Thyroid gland (tissue), 4 donors: Measurements from ENCODE around the gene RASL11B. TPM values are rescaled to one million over a fixed set of nuclear protein-coding genes. Genes with fewer than 3 reads are reported as not detected.
A peak's percentile ranks its signal among the peaks of the same experiment; 100 is the strongest.

Experiments used
- DNase-seq, 2 donors: peaks; one replicate each; pipeline ENCODE4 v3.0.0-alpha.2; 2019
- H3K27ac ChIP-seq, 3 donors: fragments of 200-600 bp; sonication (generic); 1 replicate in 2 of 3; 2 replicates in 1 of 3; pipeline ENCODE4 v1.5.1; 2016 to 2019; ENCODE audit warnings: mild to moderate bottlenecking in 1 of 3, moderate library complexity in 1 of 3
- H3K27me3 ChIP-seq: fragments of 200-600 bp; sonication (generic); one replicate; pipeline ENCODE4 v1.5.1; 2019
- H3K36me3 ChIP-seq, 2 donors: fragments of 200-600 bp; sonication (generic); one replicate each; pipeline ENCODE4 v1.5.1; 2016 to 2019
- H3K4me1 ChIP-seq, 2 donors: fragments of 200-600 bp; sonication (generic); one replicate each; pipeline ENCODE4 v1.5.1; 2017 to 2019
- H3K4me3 ChIP-seq, 3 donors: fragments of 200-600 bp; sonication (generic); replicated peaks in 1 of 3; 1 replicate in 2 of 3; 2 replicates in 1 of 3; pipeline ENCODE4 v1.5.1; 2016; ENCODE audit warnings: mild to moderate bottlenecking in 1 of 3
- H3K9me3 ChIP-seq: fragments of 200-600 bp; sonication (generic); one replicate; pipeline ENCODE4 v1.5.1; 2017
- CTCF ChIP-seq, 6 experiments: fragments of 200-600 bp in 3 of 6; fragments of 450-650 bp in 3 of 6; sonication (generic) in 3 of 6; IDR thresholded peaks; one replicate each; pipeline ENCODE4 v1.5.1; 2016 to 2019; ENCODE audit warnings: antibody characterized with exemption in 6 of 6, mild to moderate bottlenecking in 2 of 6, inconsistent platforms in 1 of 6, moderate library complexity in 1 of 6
- POLR2A ChIP-seq, 2 donors: fragments of 450-650 bp; IDR thresholded peaks; one replicate each; pipeline ENCODE4 v1.6.1; 2017; ENCODE audit warnings: antibody characterized with exemption in 2 of 2, mild to moderate bottlenecking in 2 of 2, moderate library complexity in 1 of 2
- WGBS, 2 donors: methylation state at CpG; one replicate each; pipeline ENCODE4 v1.1.5; 2017; 5-methylcytosine and 5-hydroxymethylcytosine counted together
- intact Hi-C: fragments of 100-400 bp; cut with DNase I; formaldehyde crosslinking; loops from one replicate; pipeline ENCODE4 v1.15.1; 2023
- total RNA-seq, 4 donors: library from RNA; depleted of rRNA; stranded (reverse); fragments of >200 nt; gene quantifications; one replicate each; pipeline ENCODE4 v1.2.3, GENCODE V29; 2016

RASL11B gene
- total RNA-seq, 4 donors from 2014 or later, result 0.45 to 3.6 (median 0.60) TPM

- Histone ChIP-seq H3K9me3 (no peaks in the 10 kb centered on the region), H3K27ac (peak overlapping the region; percentile 54 to 72 (median 66)), H3K4me1 (peaks cover 18 to 45% of the 10 kb centered on the region in 2 donors), H3K27me3 (no peaks in the 10 kb centered on the region), H3K4me3 (no peak overlapping the region), H3K36me3 (no peaks in the 10 kb centered on the region)
- 20 to 22% methylated on average over 8 of the region's 8 CpGs for WGBS, 2 donors
- intact Hi-C loops, result no loop called here
- peak; percentile 84 to 88 for DNase-seq
- TF ChIP-seq POLR2A (IDR thresholded peaks at IDR 0.05), result peak in 1 of 2 donors; percentile 22
- TF ChIP-seq CTCF (IDR thresholded peaks at IDR 0.05), result peak in 3 of 6 experiments; percentile 35 to 54 (median 37)
These were observed 6.0 kb downstream of the RASL11B start for GRCh38 chr4:52868133-52868532.

GRCh38 chr4:52869196-52869595 is 7.1 kb downstream of the RASL11B start:
- TF ChIP-seq CTCF (IDR thresholded peaks at IDR 0.05) (no peak), POLR2A (IDR thresholded peaks at IDR 0.05) (peak in 1 of 2 donors; percentile 9)
- H3K27me3 ChIP-seq, result no peaks in the 10 kb centered on the region
- WGBS, 2 donors, result 57 to 58% methylated on average over 10 to 11 of the region's 12 CpGs
- peak overlapping the region in 2 of 3 donors; percentile 66 to 72 for H3K27ac ChIP-seq
- no peaks in the 10 kb centered on the region for H3K36me3 ChIP-seq
- DNase-seq, result peak; percentile 67 to 78
- no peak overlapping the region for H3K4me3 ChIP-seq
- H3K9me3 ChIP-seq, result no peaks in the 10 kb centered on the region
- peaks cover 29 to 53% of the 10 kb centered on the region in 2 donors for H3K4me1 ChIP-seq
- intact Hi-C loops, result no loop called here

- intact Hi-C loops, result no loop called here
- Histone ChIP-seq H3K36me3 (no peaks in the 10 kb centered on the region), H3K4me3 (no peak overlapping the region), H3K9me3 (no peaks in the 10 kb centered on the region), H3K4me1 (peaks cover 29 to 54% of the 10 kb centered on the region in 2 donors), H3K27me3 (no peaks in the 10 kb centered on the region), H3K27ac (peak overlapping the region in 1 of 3 donors; percentile 72)
- no peak for TF ChIP-seq POLR2A (IDR thresholded peaks at IDR 0.05)
- TF ChIP-seq CTCF (IDR thresholded peaks at IDR 0.05), result no peak
- 80 to 88% methylated on average over 1 of the region's 1 CpG for WGBS, 2 donors
- no peak for DNase-seq
These were observed 7.5 kb downstream of the RASL11B start for GRCh38 chr4:52869656-52870055.

- Histone ChIP-seq H3K27me3 (no peaks in the 10 kb centered on the region), H3K36me3 (no peaks in the 10 kb centered on the region), H3K4me1 (peaks cover 29 to 48% of the 10 kb centered on the region in 2 donors), H3K4me3 (no peak overlapping the region), H3K27ac (peak overlapping the region in 1 of 3 donors; percentile 11), H3K9me3 (no peaks in the 10 kb centered on the region)
- DNase-seq, result peak; percentile 25 to 45
- TF ChIP-seq CTCF (IDR thresholded peaks at IDR 0.05) (no peak), POLR2A (IDR thresholded peaks at IDR 0.05) (no peak)
- intact Hi-C loops, result no loop called here
- 73% methylated on average over 4 of the region's 4 CpGs for WGBS, 2 donors
These were observed 8.1 kb downstream of the RASL11B start for GRCh38 chr4:52870225-52870624.

GRCh38 chr4:52873191-52873590 is 11.1 kb downstream of the RASL11B start:
- Histone ChIP-seq H3K4me3 (no peak overlapping the region), H3K27me3 (no peaks in the 10 kb centered on the region), H3K36me3 (no peaks in the 10 kb centered on the region), H3K9me3 (no peaks in the 10 kb centered on the region), H3K4me1 (peaks cover 34 to 51% of the 10 kb centered on the region in 2 donors), H3K27ac (peak overlapping the region in 1 of 3 donors; percentile 61)
- intact Hi-C loops, result no loop called here
- TF ChIP-seq POLR2A (IDR thresholded peaks at IDR 0.05) (no peak), CTCF (IDR thresholded peaks at IDR 0.05) (no peak)
- DNase-seq, result peak; percentile 15
- 48 to 61% methylated on average over 1 of the region's 1 CpG for WGBS, 2 donors
